ENCODE data around the gene NHEJ1.

The NHEJ1 gene

GRCh38 chr2:219056896-219057708 lies 103.5 kb downstream of the NHEJ1 start:
- no peak for FAIRE-seq

DNA sequence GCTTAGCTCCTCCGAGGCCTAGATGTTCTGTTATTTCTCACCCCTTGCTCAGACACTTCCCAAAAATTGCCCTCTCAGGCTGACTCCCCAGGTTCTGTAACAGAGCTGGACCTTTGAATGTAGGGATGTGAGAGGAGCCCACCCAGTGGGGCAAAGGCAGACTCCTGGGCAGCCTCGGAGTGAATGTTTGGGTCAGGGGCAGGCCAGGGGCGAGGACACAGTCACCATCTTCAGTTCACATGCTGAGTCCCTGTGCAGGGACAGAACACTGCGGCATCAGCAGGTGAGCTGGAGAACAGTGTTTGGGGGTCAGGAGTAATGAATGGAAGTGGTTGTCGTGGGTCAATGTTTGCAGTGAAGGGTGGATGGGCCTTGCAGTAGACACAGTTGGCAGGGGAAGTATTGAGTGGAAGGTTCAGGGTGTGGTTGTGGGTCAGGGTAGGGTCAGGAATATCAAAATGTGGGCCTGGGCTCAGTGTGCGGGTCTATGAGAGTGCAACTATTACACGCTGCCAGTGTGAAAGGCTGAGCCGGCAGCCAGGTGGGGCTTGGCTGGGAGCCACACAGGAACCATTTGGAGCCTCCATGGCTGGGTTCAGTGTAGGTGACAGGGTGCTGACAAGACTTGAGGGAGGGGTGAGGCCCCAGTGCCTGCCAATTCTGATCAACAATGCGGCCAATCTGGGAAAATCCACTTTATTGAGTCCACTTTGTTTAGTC lies 104.3 kb downstream of the NHEJ1 start:
- FAIRE-seq, result no peak

DNA sequence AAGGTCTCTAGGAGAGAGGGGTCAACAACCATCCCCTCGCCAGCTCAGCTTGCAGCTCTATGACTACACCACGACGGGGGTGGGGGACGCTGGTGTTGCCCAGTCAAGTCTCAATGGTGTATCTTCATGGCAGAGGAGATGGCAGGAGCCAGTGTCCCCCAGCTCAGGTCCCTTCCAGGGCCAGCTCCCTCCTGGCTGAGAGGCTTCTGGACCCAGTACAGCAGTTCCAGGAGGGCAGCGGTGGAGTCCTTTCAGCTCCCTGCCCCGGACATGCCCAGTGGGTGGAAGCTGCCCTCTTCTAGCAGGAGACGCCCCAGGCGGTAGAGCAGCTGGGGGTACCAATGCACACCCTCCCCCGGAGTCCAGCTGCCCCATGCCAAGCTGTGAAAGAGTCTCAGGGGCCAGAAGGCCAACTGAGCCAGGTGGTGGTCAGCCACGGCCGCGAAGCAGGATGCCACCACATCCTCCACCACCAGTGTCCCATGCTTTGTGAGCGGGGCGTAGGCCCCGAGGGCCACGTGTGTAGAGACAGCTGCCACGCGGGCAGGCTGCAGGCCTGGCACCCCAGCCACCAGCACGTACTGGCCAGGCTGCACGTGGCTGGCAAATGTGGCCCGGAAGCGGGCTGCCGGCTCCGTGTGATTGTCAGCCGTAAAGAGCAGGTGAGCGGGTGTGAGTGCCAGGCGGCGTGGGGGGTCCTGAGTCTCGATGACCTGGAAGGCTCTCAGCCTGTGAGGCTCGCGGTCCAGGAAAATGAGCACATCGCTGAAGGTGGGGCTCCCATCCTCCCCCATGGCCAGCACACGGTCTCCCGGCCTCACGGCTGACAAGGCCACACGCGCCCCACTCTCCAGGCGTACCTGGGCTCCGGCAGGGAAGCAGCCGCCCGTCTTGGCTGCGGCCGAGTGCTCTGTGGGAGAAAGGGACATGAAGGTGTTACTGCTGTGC lies 105.4 kb downstream of the NHEJ1 start:
- no peak for FAIRE-seq

DNA sequence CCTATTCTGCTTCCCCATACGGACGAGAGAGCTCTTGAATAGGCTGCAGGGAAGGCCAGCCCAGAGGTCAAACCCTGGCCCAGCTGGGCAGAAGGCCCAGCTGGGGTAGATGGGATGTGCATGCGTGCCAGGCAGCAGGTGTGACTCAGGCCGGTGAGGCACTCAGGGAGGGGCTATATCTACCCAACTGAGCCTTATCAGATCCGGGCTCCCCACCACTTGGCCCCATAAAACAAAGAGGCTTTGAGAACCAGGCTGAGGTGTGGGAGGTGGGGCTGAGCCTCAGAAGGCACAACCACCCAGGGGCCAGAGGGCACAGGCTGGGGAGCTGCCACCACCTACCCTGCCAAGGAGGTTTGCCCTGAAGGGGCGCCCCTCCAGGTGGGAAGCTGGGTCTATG lies 111.3 kb downstream of the NHEJ1 start:
- no peak for FAIRE-seq

- no peak for FAIRE-seq
Measured at GRCh38 chr2:219045937-219046550, 114.6 kb downstream of the NHEJ1 start.

- no peak for FAIRE-seq
Measured at GRCh38 chr2:219042750-219043149, 117.9 kb downstream of the NHEJ1 start.

- FAIRE-seq, result no peak
Measured at GRCh38 chr2:219042157-219042556, 118.5 kb downstream of the NHEJ1 start.

GRCh38 chr2:219041252-219041651 lies 119.4 kb downstream of the NHEJ1 start, which contains the start of gene CFAP65:
TSS of gene CFAP65 (minus strand) at chr2:219041516. CDS start at chr2:219039048, 2,468 bp downstream.
- FAIRE-seq, result no peak

DNA sequence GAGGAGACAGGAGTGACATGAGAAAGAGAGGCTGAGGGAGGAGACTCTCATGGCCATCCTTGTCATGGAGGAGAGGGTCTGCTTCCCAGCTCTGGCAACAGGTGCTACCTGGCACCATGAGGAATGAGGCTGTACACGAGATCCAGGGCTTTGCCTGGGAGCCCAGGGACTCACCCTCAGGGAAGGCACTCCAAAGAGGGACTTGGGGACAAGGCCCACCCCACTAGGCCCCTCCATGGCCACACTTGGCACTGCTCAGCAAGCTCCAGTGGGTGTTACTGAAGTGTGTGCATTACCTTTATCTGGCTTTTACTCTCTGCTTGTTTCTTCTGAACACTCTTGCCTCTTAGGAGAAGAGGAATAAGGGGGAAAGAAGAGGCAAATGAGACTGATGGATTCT lies 122.0 kb downstream of the NHEJ1 start:
- FAIRE-seq, result no peak

- FAIRE-seq, result no peak
Measured at GRCh38 chr2:219037783-219038499, 122.7 kb downstream of the NHEJ1 start.

DNA sequence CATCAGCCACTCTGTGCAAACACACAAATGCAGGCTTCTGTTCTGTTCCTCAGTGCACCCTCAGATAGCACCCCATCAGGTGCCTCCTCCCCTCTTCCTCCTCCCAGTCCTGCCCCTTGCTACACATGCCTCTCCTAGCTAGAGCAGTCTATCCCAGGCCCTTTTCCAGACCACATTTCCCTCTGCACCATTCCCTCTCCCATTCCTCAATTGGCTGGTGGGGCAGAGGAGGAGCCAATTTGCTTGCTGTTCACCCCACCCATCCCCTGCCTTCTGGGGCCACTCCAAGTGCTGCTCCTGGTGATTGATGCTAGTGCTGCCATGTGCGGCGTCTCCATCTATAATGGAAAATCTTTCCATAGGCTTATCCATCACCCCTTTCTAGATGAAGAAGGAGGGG lies 124.7 kb downstream of the NHEJ1 start:
- no peak for FAIRE-seq

DNA sequence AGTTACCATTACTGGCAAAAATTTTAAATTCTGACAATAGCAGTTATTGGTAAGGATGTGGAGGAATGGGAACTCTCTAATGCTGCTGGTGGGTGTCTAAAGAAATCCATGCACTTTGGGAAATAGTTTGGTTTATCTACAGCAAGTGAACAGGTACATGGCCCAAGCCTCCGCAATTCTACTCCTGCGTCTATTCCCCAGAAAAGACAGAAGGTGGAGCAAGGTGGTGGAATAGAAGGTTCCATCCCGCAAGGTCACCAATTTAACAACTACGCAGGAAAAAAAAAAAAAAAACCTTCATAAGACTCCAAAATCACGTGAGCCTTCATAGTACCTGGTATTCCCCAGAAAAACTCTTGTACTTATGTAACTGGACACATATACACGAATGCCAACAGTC lies 125.8 kb downstream of the NHEJ1 start:
- no peak for FAIRE-seq

- FAIRE-seq, result no peak
Measured at GRCh38 chr2:219032051-219032745, 128.4 kb downstream of the NHEJ1 start.

GRCh38 chr2:219031005-219031738 lies 129.4 kb downstream of the NHEJ1 start:
- no peak for FAIRE-seq

DNA sequence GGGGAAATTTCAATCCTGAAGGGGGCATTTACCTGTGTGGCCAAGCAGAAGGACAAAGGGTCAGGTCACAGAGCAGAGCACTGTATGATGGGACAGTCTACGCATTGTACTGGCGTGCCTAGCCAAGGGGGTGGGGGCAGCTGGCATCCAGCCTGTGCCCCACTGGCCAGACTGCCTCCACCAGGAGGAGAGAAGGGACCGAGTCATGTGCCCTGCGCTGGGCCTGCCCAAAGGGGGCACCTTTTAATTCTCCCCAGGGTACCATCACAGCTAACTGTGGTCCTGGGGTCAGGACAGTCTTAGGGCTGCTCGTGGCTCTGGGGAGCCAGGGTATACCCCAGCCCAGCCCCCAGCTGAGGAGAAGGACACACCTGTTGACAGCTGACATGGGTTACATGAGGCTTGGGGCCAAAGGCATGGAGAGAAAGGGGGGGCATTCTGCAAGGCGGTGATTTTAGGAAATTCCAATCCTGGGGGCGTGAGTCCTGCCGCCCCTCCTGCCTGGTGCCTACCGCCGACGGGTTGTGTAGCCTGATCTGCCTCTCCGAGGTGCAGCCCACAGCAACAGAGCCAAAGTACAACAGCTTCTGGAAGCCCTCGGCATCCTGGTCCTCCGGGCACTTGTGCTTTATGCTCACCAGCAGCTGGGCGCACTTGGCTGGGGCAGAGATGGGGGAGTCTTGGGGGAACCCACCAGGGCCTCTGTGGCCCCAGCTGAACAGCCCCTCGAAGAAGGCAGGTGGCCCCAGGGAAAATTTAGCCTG lies 130.3 kb downstream of the NHEJ1 start:
- FAIRE-seq, result no peak

GRCh38 chr2:219029829-219030165 lies 130.8 kb downstream of the NHEJ1 start:
- no peak for FAIRE-seq

GRCh38 chr2:219028996-219029828 lies 131.4 kb downstream of the NHEJ1 start:
- no peak for FAIRE-seq

GRCh38 chr2:219028141-219028540 lies 132.5 kb downstream of the NHEJ1 start:
- no peak for FAIRE-seq

- FAIRE-seq, result no peak
Measured at GRCh38 chr2:219027511-219028055, 133.0 kb downstream of the NHEJ1 start.

Data from TTC549 (cell line).